Middle frontal gyrus (tissue), 1 donor: Measurements from ENCODE around the gene TMCO4.

Experiments
- DNase-seq: peaks from one replicate; pipeline ENCODE4 v3.0.0-alpha.2; 2015; ENCODE audit warnings: low spot score; ENCODE audit errors: extremely low spot score

Gene TMCO4

DNA sequence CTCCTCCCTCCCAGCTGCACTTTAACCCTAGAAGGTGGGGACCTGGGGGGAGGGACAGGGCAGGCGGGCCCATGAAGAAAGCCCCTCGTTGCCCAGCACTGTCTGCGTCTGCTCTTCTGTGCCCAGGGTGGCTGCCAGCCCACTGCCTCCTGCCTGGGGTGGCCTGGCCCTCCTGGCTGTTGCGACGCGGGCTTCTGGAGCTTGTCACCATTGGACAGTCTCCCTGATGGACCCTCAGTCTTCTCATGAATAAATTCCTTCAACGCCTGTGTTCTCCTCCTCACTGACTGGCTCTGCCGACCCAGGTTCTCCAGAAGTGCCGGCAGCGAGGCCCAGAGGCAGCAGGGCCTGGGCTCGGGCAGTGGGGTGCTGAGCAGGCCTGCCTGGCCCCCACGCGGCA lies 141.5 kb downstream of the TMCO4 start:
- no peak for DNase-seq

DNA sequence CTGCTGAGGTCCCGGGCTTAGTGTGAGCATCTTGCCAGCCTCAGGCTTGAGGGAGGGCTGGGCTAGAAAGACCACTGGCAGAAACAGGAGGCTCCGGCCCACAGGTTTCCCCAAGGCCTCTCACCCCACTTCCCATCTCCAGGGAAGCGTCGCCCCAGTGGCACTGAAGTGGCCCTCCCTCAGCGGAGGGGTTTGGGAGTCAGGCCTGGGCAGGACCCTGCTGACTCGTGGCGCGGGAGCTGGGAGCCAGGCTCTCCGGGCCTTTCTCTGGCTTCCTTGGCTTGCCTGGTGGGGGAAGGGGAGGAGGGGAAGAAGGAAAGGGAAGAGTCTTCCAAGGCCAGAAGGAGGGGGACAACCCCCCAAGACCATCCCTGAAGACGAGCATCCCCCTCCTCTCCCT lies 142.2 kb downstream of the TMCO4 start:
- DNase-seq, result no peak

DNA sequence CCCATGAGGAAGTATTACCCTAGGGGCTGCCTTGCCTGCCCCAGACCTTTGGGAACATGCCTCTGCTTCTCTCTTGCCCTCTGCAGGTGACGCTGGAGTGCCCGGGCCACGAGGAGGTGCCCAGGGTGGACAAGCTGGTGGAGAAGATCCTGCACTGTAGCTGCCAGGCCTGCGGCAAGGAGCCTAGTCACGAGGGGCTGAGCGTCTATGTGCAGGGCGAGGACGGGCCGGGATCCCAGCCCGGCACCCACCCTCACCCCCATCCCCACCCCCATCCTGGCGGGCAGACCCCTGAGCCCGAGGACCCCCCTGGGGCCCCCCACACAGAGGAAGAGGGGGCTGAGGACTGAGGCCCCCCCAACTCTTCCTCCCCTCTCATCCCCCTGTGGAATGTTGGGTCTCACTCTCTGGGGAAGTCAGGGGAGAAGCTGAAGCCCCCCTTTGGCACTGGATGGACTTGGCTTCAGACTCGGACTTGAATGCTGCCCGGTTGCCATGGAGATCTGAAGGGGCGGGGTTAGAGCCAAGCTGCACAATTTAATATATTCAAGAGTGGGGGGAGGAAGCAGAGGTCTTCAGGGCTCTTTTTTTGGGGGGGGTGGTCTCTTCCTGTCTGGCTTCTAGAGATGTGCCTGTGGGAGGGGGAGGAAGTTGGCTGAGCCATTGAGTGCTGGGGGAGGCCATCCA lies 142.8 kb downstream of the TMCO4 start:
- DNase-seq, result no peak

GRCh38 chr1:19656134-19656779 lies 143.5 kb downstream of the TMCO4 start:
- no peak for DNase-seq

DNA sequence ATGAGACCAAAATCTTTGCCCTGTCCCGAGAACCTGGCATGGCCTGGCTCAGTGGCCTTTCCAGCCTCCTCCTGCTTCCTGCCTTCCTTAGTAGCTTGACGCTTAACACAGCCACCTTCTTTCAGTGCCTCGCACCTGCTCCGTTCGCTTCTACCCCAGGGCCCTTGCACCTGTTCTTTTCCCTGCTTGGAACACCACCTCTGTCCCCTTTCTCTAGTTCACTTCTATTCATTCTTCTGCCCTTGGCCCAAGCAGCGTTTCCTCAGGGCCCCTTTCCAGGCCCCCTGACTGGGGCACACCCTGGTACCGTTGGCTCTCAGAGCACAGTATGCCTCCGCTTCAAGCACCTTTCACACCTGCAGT lies 144.0 kb downstream of the TMCO4 start:
- no peak for DNase-seq

DNA sequence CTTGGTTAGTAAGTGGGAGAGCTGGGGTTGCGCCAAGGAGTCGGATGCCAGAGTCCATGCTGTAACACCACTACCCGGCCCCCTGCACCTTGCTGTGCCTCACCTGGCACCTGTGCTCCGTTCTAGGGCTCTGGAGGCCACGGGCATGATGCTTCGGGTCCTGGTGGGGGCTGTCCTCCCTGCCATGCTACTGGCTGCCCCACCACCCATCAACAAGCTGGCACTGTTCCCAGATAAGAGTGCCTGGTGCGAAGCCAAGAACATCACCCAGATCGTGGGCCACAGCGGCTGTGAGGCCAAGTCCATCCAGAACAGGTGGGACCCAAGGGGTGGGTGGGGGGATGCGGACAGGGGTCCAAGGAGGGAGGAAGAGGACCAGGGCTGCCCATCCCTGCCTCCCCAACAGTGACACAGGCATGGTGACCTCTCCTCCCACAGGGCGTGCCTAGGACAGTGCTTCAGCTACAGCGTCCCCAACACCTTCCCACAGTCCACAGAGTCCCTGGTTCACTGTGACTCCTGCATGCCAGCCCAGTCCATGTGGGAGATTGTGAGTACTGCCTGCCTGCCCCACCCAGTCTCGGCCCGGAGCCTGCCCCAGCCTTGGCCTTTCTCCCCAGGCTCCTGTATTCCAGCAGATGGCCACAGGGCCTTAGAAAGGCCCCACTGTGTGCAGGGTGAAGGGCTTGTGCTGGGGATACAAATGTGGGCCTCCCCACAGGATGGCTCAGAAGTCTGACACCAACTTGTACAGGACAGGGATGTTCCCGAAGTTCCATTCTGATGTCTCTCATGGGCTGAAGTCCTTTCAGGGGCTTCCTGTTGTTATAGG lies 144.6 kb downstream of the TMCO4 start:
- DNase-seq, result no peak

GRCh38 chr1:19654386-19654785 lies 145.3 kb downstream of the TMCO4 start:
- no peak for DNase-seq

DNA sequence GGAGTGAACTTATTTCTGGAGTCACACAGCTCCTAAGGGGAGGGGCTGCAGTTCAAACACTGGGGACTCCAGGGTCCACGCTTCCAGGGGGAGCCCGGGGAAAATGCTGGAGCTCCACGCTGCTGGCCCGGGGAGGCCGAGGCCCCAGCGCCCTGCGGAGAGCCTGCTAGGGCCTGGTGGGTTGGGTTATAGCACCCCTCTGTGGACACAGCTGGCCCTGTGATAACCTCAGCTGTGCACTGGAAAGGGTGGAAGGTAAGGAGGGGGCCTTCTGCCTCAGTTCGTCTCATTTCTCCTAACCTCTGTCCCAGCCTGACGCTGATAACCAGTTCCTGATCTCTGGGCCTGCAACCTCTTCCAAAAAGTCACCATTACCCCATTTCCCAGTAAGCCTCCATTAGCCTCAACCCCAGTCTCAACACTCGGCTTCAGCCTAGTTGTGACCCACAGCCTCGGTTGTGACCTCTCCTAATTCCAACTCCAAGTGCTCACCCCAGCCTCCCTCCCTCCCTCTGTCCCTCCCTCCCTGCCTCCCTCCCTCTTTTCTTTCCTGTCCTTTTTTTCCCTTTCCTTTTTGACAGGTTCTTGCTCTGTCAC lies 148.5 kb downstream of the TMCO4 start:
- no peak for DNase-seq

- DNase-seq, result no peak
Measured at GRCh38 chr1:19650416-19651140, 149.1 kb downstream of the TMCO4 start.

DNA sequence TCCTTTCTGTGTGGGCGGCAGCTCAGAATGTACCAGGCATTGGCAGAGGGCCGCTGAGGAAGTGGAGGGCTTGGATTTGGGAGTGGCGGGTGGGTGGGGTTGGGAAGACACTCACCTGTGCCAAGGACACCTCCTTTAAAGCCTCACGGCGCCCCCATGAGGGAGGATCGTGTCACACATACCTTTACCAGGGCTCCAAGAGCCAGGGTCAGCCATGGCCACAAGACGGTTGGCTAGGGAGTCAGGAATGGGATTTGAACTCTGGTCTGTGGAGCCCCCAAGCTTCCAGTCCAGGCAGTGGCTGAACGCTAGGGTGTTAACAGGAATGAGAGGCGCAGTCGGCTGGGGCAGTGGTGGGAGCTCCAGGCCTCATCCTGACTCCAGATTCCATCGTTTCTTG lies 151.0 kb downstream of the TMCO4 start:
- DNase-seq, result no peak

GRCh38 chr1:19648239-19648638 lies 151.5 kb downstream of the TMCO4 start:
- DNase-seq, result no peak

DNA sequence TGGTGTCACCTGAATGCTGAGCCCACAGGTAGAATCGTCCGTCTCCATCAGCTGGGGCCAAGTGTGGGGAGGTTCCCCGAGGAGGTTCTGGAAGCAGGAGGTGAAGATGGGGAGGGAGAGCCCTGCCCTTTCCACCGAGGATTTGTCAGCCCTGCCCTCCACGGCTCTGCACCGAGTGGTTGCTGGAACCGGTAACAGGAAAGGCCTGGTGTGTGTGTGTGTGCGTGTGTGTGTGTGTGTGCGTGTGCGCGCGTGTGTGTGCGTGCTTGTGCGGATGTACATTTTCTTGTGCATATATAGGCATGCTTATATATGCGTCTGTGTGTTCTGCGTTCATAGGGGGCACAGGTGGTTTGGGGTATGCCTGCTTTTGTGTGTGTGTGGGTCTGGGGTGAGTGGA lies 152.1 kb downstream of the TMCO4 start:
- DNase-seq, result no peak

GRCh38 chr1:19646377-19647319 lies 153.1 kb downstream of the TMCO4 start:
- DNase-seq, result no peak

DNA sequence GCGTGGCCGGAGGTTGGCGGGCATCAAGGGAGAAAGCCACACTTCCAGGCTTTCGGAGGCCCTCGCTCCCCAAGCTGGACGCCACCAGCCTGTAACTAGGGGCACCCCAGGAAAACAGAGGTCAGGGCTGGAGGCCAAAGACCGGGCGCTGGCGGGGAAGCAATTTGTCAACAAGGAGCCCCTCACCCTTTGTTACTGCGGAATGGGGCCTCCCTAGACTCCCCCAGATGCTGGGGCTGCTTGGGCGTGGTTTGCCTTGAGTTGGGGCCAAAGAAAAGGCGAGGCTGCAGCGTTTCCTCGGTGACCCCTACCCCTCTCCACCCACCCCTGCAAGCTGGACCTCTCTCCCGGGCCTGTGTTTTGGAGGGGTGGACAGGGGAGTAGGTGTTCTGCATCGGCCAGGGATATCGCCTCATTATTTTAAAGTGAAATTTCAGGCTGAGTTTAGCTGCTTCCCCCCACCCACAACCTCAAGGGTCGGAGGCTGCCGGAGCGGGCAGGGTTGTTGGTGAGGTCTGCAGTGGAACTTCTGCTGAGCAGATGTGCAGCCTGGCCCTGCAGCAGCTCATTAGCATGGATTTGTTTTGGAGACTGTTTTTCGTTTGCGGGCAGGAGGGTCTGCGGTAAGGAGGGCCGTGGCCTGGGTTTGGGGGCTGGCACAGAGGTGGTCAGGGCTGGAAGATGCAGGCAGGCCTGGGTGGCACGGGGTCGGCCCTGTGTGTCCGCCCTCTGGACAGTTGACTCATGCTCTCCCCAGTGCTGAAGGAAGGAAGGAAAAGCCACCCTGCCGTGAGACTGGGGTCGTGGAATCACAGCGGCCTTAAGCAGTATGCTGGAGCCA lies 154.1 kb downstream of the TMCO4 start:
- DNase-seq, result no peak

DNA sequence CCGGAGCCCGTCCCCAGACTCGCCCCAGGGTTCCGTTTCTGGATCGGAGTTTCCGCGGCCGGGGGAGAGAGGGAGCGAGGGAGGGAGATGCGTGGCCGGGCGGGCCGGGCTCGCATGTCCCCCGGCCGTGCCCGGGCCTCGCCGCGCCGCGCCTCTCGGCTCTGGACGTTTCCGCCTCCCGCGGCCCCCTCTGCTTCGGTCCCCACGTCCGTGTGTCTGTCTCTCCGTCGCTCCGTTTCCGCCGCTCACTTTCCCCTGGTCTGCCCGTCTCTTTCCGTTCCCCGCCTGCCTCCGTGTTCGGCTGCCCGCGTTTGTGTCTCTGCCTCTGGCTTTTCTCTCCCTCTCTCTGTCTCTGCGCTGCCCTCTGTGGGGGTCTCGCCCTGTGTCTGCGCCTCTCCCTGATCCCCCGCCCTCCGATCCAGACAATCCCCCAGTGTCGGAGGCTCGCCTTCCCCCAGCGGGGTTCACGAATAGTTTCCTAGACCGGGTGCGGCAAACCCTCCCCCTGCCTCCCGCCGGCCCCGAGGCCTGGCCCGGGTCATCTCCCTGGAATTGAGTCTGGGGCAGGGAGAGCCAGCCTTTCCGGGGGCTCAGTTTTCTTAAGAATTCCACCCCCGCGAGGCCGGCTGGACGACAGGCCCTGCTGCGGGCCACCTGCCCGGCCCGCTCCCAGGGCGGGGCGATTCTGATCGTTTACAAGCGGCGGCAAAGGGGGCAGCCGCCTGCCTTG lies 154.9 kb downstream of the TMCO4 start:
- DNase-seq, result no peak

GRCh38 chr1:19644395-19644680 lies 155.4 kb downstream of the TMCO4 start:
- DNase-seq, result no peak

DNA sequence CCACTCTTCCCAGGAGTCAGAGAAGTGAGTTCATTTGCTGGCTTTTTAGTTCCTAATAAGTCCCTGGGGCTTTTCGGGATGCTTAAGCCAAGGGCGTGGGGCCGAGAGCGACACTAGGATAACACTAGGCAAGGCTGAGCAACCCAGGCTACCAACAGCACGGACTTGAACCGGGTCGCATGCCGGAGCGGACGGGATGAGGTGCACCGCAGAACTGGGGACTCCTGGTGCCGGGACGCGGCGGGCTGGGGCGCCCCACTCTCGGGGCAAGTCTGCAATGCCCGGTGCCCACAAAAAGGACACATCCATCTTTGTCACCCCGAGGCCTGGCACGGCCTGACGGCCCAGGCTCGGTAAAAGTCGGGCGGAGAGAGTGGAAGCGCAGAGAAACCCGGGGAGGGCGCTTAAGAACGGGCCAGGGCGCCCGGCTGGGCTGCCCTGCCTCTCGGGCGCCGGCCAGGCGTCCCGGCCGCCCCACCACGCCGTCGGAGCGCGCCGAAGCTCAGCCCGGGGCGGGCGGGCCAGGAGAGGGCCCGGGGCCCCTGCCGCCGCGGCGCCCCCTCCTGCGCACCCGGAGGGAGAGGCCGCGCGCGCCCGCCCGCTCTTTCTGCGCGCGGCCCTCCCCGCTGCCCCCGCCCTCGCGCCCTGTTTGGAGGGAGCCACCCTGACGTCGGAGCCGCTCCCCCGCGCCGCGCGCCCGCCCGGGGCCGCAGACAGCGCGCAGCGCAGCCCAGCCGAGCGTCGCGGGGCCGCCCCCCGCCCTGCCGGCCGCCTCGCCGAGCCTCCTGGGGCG lies 155.9 kb downstream of the TMCO4 start, which contains the start of gene NBL1:
Gene NBL1 (plus strand): TSS at position 710 of the 793 bp plus-strand sequence. CDS start 10,720 bp downstream, outside the sequence.
- DNase-seq, result no peak

GRCh38 chr1:19643121-19643520 lies 156.6 kb downstream of the TMCO4 start:
- DNase-seq, result no peak
